Measurements from ENCODE around the gene FRAT2. TPM values are rescaled to one million over a fixed set of nuclear protein-coding genes. Genes with fewer than 3 reads are reported as not detected.

The FRAT2 gene
- total and polyA plus RNA-seq, 10 of the 15 experiments (the other 5 are each of a cell fraction or from before 2014, with no cell fraction given), result 0.69 to 5.9 (median 3.8) TPM

- ChIA-PET RAD21 (ENCODE audit: unreplicated experiment) (no interaction called here), SMC1A (ENCODE audit: uncharacterized antibody, unreplicated experiment) (no interaction called here), POLR2A (no interaction called here), CTCF (interaction anchor here (0.6 kb wide), 1 partner anchor 93 kb away, joined by 3 read pairs; no protein-coding TSS in a partner anchor)
- intact Hi-C loops (cut with micrococcal nuclease; ENCODE audit: unreplicated experiment) (no loop called here), in situ Hi-C loops (cut with MboI) (no loop called here)
- no peak overlapping the region for H3K4me3 ChIP-seq
- WGBS (ENCODE audit: insufficient coverage, insufficient replicate concordance, low lambda C conversion rate, missing lambda C conversion rate), result 82% methylated on average over 7 of the region's 7 CpGs
- H3K9ac ChIP-seq (ENCODE audit: control insufficient read depth, insufficient read depth, low read length), result no peak overlapping the region
- no peak overlapping the region for H2AFZ ChIP-seq (ENCODE audit: control insufficient read depth, low read depth, low read length)
- BruUV-seq (replicated peaks), result no TSS peak
- DNase-seq (ENCODE audit: low read depth, low spot score) (no peak), ATAC-seq (no peak), FAIRE-seq (no peak)
- no peaks in the 10 kb centered on the region for H3K79me2 ChIP-seq (ENCODE audit: control insufficient read depth, insufficient read depth, low read length)
- no peaks in the 10 kb centered on the region for H3K27me3 ChIP-seq (replicated peaks in 1 of 2; ENCODE audit: control insufficient read depth in 2 of 2, insufficient read depth in 2 of 2, low read length in 1 of 2)
- peaks cover 12 to 36% of the 10 kb centered on the region in 2 experiments for H3K36me3 ChIP-seq (ENCODE audit: control insufficient read depth in 2 of 2, insufficient read depth in 2 of 2, low read length in 1 of 2)
- H3K4me1 ChIP-seq (ENCODE audit: control insufficient read depth, insufficient read depth, low read length), result no peaks in the 10 kb centered on the region
- no peaks in the 10 kb centered on the region for H3K9me3 ChIP-seq (replicated peaks; ENCODE audit: control insufficient read depth, insufficient read depth, low read length)
- H3K27ac ChIP-seq (ENCODE audit: control insufficient read depth, insufficient read depth), result no peak overlapping the region
- no peaks in the 10 kb centered on the region for H4K20me1 ChIP-seq (ENCODE audit: control insufficient read depth, insufficient read depth)
- H3K4me2 ChIP-seq (ENCODE audit: control insufficient read depth, insufficient read depth), result no peak overlapping the region
- TF ChIP-seq CEBPB (IDR thresholded peaks at IDR 0.05; ENCODE audit: borderline replicate concordance in 1 of 2, low read depth in 2 of 2, low read length in 2 of 2) (no peak), SMAD5 (IDR thresholded peaks at IDR 0.05; ENCODE audit: low read depth) (no peak), EP300 (IDR thresholded peaks at IDR 0.05; ENCODE audit: borderline replicate concordance in 1 of 2, control insufficient read depth in 1 of 2, low read depth in 2 of 2, low read length in 2 of 2) (no peak), ZNF592 (IDR thresholded peaks at IDR 0.05) (no peak), NR2F1 (conservative IDR thresholded peaks at IDR 0.05) (no peak), KAT2A (conservative IDR thresholded peaks at IDR 0.05; ENCODE audit: control insufficient read depth, low read depth, low read length) (no peak), ATF3 (IDR thresholded peaks at IDR 0.05; ENCODE audit: borderline replicate concordance, extremely low read depth, low read depth, low read length) (no peak), CBFB (IDR thresholded peaks at IDR 0.05; ENCODE audit: low read depth) (no peak), RCOR1 (conservative IDR thresholded peaks at IDR 0.05; ENCODE audit: low read depth, low read length) (no peak), ZBED1 (IDR thresholded peaks at IDR 0.05; ENCODE audit: borderline replicate concordance) (no peak), ZNF687 (IDR thresholded peaks at IDR 0.05) (no peak)
- TF ChIP-seq, protein P1, sequence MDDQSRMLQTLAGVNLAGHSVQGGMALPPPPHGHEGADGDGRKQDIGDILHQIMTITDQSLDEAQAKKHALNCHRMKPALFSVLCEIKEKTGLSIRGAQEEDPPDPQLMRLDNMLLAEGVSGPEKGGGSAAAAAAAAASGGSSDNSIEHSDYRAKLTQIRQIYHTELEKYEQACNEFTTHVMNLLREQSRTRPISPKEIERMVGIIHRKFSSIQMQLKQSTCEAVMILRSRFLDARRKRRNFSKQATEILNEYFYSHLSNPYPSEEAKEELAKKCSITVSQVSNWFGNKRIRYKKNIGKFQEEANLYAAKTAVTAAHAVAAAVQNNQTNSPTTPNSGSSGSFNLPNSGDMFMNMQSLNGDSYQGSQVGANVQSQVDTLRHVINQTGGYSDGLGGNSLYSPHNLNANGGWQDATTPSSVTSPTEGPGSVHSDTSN (IDR thresholded peaks at IDR 0.05; ENCODE audit: insufficient replicate concordance, low read depth, low read length), result no peak
Observed at GRCh38 chr10:97372233-97372875, 37.8 kb upstream of the FRAT2 start.
